SU-DHL-6 (cell line): ENCODE data around the gene HADH.

Experiments used
- CTCF ChIP-seq: fragments of 200-600 bp; sonication (generic); IDR thresholded peaks from one replicate; pipeline ENCODE4 v1.5.1; 2017; ENCODE audit warnings: antibody characterized with exemption, mild to moderate bottlenecking, low read length, moderate library complexity; ENCODE audit not compliant: insufficient read depth, poor library complexity, severe bottlenecking
- EZH2phosphoT487 ChIP-seq: fragments of 200-600 bp; sonication (generic), shearing (Covaris generic); conservative IDR thresholded peaks from 2 replicates; pipeline ENCODE4 v1.6.1; 2018; ENCODE audit warnings: mild to moderate bottlenecking, antibody characterized with exemption, low read length, moderate library complexity, mixed read lengths

GRCh38 chr4:108001540-108002135, 11.9 kb downstream of the HADH start:
- TF ChIP-seq CTCF, result no peak
- no peak for TF ChIP-seq EZH2phosphoT487
